SK-N-MC (cell line): Measurements from ENCODE around the gene TDO2.

Experiments
- EZH2 ChIP-seq: fragments of 200-600 bp; sonication (generic); IDR thresholded peaks from one replicate; pipeline ENCODE4 v1.6.1; 2017; ENCODE audit warnings: antibody characterized with exemption
- POLR2AphosphoS5 ChIP-seq: IDR thresholded peaks from 2 replicates; pipeline ENCODE4 v1.6.1; 2012; ENCODE audit warnings: mild to moderate bottlenecking, low read depth, low read length, borderline replicate concordance

DNA sequence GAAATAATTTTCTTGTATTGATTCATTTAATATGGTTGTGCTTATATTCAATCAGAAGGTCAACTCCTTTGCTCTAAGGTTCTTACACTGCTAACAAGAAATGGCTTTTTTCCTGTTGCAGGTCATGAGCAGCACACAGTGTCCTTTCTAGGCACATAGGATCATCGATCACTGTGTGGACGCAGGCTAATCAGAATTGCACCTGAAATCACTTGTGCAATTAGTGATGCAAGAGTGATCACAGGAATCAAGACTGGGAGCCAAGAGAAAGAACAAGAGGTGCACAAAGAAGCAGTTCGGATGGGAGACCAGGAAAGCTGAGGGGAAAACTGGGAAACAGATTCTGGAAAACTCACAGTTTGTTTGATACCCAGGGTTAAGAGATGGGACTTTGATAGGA, 21.1 kb downstream of the TDO2 start:
- TF ChIP-seq POLR2AphosphoS5 (no peak), EZH2 (no peak)
